ENCODE measurements around the gene KBTBD4.
"Not testable (repeated sequence)": the region's sequence is repeated elsewhere in the genome, so short reads cannot be mapped to it uniquely, and the experiment has no call there.

The KBTBD4 gene

GRCh38 chr11:47538741-47539565 lies 39.8 kb downstream of the KBTBD4 start:
- no peak for TF ChIP-seq CTCF (IDR thresholded peaks at IDR 0.05; ENCODE audit: low read depth, low read length, missing control alignments)
- no peak overlapping the region for H3K4me3 ChIP-seq (replicated peaks; ENCODE audit: low read depth, low read length)
- no peak for DNase-seq (ENCODE audit: extremely low read depth, low read depth)

DNA sequence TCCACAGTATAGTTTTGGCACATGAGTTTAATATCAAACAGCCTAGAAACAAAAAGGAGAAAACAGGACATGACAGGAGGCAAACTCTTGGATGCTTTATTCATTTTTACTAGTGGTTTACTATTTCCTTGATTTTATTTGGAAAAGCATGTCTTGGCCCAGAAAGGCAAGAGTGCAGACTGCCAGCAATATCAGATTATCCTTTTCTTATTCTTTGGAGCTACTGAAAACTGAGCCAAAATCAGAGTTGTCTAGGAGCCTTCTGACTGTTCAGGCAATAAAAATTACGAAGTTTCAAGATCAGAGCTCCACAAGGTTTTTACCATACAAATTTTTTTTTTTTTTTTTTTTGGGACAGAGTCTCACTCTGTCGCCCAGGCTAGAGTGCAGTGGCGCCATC lies 41.9 kb downstream of the KBTBD4 start:
- no peak for DNase-seq (ENCODE audit: extremely low read depth, low read depth)
- no peak for TF ChIP-seq CTCF (IDR thresholded peaks at IDR 0.05; ENCODE audit: low read depth, low read length, missing control alignments)
- no peak overlapping the region for H3K4me3 ChIP-seq (replicated peaks; ENCODE audit: low read depth, low read length)

DNA sequence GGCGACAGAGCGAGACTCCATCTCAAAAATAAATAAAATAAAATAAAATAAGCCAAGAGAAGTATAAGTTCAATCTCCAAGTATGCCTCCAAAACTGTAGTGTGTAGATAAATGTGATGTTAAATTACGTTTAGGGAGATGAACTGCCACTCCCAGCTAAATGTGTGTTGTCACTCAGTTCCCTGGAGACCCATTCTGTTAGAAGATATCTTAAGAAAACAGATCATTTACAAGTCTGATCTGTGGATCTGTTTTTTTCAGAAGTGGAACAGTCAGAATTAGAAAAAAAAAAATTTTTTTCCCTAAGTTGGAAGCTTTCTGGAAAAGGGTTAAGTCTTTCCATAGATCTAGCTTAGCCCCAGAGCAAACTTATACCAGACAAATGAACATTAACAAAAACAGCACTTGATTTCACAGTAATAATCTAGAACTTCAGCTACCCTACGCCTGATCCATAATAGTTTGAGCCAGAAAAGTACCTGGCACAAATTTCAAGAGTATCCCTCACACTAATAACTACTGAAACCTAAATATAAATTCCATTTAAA lies 44.0 kb downstream of the KBTBD4 start:
- no peak for TF ChIP-seq CTCF (IDR thresholded peaks at IDR 0.05; ENCODE audit: low read depth, low read length, missing control alignments)
- H3K4me3 ChIP-seq (replicated peaks; ENCODE audit: low read depth, low read length): no peak overlapping the region
- no peak for DNase-seq (ENCODE audit: extremely low read depth, low read depth)

GRCh38 chr11:47533690-47534151 lies 45.0 kb downstream of the KBTBD4 start:
- no peak for TF ChIP-seq CTCF (IDR thresholded peaks at IDR 0.05; ENCODE audit: low read depth, low read length, missing control alignments)
- DNase-seq (ENCODE audit: extremely low read depth, low read depth): no peak
- H3K4me3 ChIP-seq (replicated peaks; ENCODE audit: low read depth, low read length): no peak overlapping the region

- DNase-seq (ENCODE audit: extremely low read depth, low read depth): no peak
- TF ChIP-seq CTCF (IDR thresholded peaks at IDR 0.05; ENCODE audit: low read depth, low read length, missing control alignments): no peak
- H3K4me3 ChIP-seq (replicated peaks; ENCODE audit: low read depth, low read length): no peak overlapping the region
Measured at GRCh38 chr11:47532597-47533213, 46.1 kb downstream of the KBTBD4 start.

DNA sequence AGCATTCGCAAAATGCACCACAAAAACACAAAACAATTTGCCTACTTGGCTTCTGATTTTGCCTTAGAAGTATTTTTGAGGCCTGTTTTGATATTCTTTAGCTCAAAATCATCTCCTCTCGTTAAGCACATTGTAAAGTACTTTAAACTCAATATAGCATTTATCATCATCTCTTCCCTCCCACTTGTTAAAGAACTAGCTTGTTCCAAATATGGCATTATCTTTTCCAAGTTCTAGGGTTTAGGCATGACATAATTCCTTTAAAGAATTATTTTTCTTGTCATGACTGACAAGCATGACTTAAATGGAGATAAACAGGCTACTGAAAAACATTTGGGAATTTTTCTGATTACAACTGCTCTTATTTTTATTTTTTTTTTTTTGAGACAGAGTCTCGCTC lies 47.1 kb downstream of the KBTBD4 start:
- TF ChIP-seq CTCF (IDR thresholded peaks at IDR 0.05; ENCODE audit: low read depth, low read length, missing control alignments): no peak
- no peak overlapping the region for H3K4me3 ChIP-seq (replicated peaks; ENCODE audit: low read depth, low read length)
- no peak for DNase-seq (ENCODE audit: extremely low read depth, low read depth)

DNA sequence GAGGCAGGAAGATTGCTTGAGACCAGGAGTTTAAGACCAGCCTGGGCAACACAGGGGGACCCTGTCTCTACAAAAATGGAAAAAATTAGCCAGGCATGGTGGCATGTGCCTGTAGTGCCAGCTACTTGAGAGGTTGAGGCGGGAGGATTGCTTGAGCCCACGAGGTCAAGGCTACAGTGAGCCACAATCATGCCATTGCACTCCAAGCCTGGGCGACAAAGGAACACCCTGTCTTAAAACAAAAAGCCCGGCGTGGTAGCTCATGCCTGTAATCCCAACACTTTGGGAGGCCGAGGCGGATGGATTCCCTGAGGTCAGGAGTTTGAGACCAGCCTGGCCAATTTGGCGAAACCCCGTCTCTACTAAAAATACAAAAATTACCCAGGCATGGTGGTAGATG lies 48.0 kb downstream of the KBTBD4 start:
- H3K4me3 ChIP-seq (replicated peaks; ENCODE audit: low read depth, low read length); DNase-seq (ENCODE audit: extremely low read depth, low read depth): not testable (repeated sequence)
